DOHH2 (cell line): ENCODE results near the gene MED31.

Experiments used
- EZH2phosphoT487 ChIP-seq: fragments of 200-600 bp; sonication (generic); IDR thresholded peaks from 2 replicates; pipeline ENCODE4 v1.6.1; 2017; ENCODE audit warnings: borderline replicate concordance, mild to moderate bottlenecking, antibody characterized with exemption, low read length, moderate library complexity, mixed read lengths
- TF ChIP-seq, protein P1 (sequence below): fragments of 200-600 bp; sonication (generic); IDR thresholded peaks from one replicate; pipeline ENCODE4 v1.5.1; 2014; ENCODE audit warnings: antibody characterized with exemption, mild to moderate bottlenecking, low read depth, low read length; ENCODE audit not compliant: poor library complexity, severe bottlenecking

DNA sequence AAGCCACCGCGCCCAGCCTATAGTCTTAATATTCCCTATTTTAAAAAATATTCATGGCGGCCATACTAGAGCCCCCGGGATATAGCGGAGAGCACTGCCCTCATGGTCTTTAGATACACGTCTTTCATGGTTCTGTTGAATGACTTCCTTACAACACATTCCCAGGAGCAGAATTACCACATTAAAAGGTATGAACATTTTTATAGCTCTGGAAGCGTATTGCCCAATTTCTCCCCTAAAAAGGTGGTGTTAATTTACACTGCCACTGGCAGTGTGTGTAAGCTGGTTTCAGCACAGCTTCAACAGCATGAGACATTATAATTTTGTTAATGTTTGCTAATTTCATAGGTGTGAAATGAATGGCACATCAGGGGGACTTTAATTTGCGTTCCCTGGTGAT, 19.2 kb upstream of the MED31 start:
- TF ChIP-seq, protein P1, sequence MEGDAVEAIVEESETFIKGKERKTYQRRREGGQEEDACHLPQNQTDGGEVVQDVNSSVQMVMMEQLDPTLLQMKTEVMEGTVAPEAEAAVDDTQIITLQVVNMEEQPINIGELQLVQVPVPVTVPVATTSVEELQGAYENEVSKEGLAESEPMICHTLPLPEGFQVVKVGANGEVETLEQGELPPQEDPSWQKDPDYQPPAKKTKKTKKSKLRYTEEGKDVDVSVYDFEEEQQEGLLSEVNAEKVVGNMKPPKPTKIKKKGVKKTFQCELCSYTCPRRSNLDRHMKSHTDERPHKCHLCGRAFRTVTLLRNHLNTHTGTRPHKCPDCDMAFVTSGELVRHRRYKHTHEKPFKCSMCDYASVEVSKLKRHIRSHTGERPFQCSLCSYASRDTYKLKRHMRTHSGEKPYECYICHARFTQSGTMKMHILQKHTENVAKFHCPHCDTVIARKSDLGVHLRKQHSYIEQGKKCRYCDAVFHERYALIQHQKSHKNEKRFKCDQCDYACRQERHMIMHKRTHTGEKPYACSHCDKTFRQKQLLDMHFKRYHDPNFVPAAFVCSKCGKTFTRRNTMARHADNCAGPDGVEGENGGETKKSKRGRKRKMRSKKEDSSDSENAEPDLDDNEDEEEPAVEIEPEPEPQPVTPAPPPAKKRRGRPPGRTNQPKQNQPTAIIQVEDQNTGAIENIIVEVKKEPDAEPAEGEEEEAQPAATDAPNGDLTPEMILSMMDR: no peak
- no peak for TF ChIP-seq EZH2phosphoT487
